Epithelial cell of esophagus (primary cell): ENCODE data around the gene CARTPT.

Experiments used
- DNase-seq: peaks from one replicate; pipeline ENCODE4 v3.0.0; 2010; ENCODE audit warnings: low read depth
- H3K4me3 ChIP-seq: 2 replicates; pipeline ENCODE4 v1.5.1; 2011; ENCODE audit warnings: mild to moderate bottlenecking, low read length, control low read depth
- CTCF ChIP-seq: IDR thresholded peaks from 2 replicates; pipeline ENCODE4 v1.5.1; 2011; ENCODE audit warnings: low read depth, mild to moderate bottlenecking, low read length, control low read depth, inconsistent platforms; ENCODE audit not compliant: insufficient read depth; ENCODE audit errors: missing control alignments

CARTPT gene

GRCh38 chr5:71731015-71731414, 11.9 kb downstream of the CARTPT start:
- TF ChIP-seq CTCF = no peak
- H3K4me3 ChIP-seq = no peak overlapping the region
- no peak for DNase-seq

DNA sequence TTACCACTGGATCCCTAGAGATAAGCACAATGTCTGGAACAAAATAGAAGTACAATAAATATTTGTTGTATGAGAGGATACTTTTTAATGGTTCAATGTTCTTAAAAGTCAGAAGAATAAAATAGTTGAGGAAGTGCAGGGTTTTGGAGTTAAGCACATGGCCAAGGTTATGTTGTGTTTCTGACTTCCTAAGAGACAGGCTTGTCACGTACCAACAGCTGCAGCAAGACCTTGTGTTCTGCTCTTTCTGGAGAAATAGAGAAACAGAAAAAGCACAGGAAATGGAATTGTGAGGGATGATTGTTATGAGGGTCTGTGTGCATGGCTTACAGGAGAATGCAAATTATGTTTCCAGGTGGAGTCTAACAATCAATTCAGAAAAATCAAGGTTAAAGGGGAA, 12.9 kb downstream of the CARTPT start:
- H3K4me3 ChIP-seq = no peak overlapping the region
- DNase-seq = no peak
- TF ChIP-seq CTCF = no peak

DNA sequence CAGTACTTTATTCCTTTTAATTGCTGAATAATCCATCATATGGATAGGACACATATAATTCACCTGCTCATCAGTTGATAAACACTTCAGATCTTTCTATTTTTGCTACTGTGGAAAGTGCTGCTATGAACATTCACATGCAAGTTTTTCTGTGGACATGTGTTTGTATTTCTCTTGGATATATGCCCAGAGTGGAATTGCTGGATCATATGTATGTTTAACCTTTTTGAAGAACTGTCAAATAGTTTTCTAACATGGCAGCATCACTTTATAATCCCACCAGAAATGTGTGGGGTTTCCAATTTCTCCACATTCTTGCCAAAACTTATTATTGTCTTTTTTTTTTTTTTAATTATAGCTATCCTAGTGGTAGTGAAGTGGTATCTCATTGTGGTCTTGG, 15.1 kb downstream of the CARTPT start:
- TF ChIP-seq CTCF = no peak
- H3K4me3 ChIP-seq = no peak overlapping the region
- DNase-seq = no peak

DNA sequence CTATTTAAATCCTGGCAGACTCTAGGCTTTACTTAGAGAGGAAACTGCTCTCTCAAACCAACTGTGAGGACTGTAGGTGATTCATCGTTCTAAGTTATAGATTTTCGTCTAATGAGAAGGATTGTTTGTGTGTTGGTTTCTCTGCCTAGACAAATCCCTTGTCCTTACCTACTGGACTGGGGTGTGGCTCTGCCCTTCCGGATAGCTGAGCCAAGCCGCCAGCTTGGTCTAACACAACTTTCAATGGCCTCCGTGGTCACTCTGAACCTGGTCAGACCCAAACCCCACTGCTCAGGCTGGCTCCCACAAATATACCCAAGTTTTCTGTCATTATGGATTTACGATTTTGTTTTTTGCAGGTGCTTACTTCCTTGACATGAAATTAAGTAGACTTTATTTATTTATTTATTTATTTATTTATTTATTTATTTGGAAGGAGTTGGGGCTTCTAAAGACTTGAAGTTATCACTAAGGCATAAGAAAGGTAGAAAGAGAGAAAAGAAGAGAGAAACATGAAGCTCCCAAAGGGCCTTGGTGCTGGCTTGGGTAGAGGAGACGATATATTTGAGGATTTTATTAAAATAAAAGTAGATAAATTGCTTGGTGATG, 19.0 kb downstream of the CARTPT start:
- DNase-seq = no peak
- H3K4me3 ChIP-seq = no peak overlapping the region
- no peak for TF ChIP-seq CTCF

DNA sequence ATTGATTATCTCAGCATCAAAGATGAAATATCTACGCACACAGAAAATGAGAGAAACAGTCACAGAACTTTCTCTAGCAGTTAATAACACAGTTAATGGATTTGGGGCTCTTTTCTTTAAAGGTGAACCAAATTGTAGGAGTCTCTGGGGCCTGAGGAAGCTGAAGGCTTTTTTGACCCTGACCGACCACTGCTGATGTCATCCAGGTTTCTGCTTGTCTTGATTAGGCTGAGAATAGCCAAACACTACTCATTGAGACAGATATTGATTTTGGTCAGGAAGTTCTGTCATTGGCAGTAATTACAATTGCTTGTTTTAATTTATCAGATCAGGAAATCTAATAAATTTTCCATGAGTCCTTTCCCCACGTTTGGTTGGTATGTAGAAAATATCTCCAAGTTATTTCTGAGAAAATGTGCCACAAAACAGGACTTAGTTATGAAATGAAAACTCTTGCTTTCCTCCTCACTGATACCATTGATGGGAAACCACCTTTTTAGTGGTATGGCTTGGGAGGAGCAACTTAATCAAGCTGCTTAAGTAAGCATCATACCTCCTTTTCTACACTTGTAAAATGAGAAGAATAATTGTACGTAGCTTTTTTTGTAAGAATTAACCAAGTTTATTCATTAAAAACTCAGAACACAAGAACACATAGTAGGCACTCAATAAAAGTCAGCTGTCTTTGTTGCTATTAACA, 19.7 kb downstream of the CARTPT start:
- DNase-seq = no peak
- no peak overlapping the region for H3K4me3 ChIP-seq
- TF ChIP-seq CTCF = no peak

- no peak for DNase-seq
- no peak for TF ChIP-seq CTCF
Observed at GRCh38 chr5:71740015-71740753, 21.1 kb downstream of the CARTPT start.

GRCh38 chr5:71743155-71743554, 24.1 kb downstream of the CARTPT start:
- DNase-seq = no peak
- no peak for TF ChIP-seq CTCF
- H3K4me3 ChIP-seq = no peak overlapping the region

More at GRCh38 chr5:71740015-71740753, 21.1 kb downstream of the CARTPT start:
- no peak overlapping the region for H3K4me3 ChIP-seq
